ENCODE data around the gene CALY. TPM values are rescaled to one million over a fixed set of nuclear protein-coding genes. Genes with fewer than 3 reads are reported as not detected.

CALY gene
- total RNA-seq, 3 donors from 2014 or later (not counting 1 experiment from before 2014, with no cell fraction given) = not detected

DNA sequence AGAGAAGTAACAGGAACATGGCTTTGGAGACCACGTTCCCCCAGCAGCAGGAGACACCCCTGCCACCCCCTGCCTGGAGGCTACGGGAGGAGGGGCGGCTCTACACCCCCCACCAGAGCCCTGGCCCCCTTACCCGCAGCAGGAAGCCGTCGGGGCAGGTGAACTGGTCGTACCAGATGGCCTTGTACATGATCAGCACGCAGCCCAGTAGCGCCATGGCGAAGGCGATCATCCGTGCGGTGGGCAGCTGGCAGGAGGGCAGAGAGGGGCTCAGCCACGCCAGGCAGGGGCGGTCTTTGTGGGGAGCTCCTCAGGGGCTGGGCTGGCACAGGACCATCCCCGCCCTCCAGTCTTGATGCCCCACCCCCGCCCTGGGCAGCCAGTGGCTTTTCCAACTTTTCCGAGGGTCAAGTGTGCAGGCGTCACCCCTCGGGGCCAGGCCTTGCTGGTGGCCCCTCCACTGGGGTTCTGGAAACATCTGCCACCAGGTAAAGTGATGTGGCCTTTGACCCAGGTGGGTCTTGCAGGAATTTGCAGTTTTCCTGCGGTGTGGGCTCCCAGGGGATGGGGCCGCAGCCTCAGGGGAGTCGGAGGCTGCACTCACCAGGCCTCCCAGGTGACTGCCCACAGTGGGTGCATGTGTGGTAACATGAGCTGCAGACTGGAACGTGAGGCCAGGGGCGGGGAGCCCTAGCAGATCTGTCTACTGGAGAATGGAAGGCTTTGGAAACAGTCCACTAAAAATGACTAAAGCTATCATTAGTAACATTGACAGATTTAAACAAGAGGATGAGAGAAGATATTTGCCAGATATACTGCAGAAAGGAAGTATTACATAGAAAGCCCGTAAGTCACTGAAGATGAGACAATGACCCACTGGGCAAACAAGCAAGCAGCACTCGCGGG is 9.7 kb downstream of the CALY start:
- Mint-ChIP-seq H3K9me3 (no peaks in the 10 kb centered on the region), H3K27ac (no peak overlapping the region), H3K4me3 (no peak overlapping the region), H3K36me3 (no peaks in the 10 kb centered on the region), H3K27me3 (ENCODE audit: low read depth in 2 of 2) (peaks cover 34 to 48% of the 10 kb centered on the region in 2 donors), H3K4me1 (peaks cover 9 to 20% of the 10 kb centered on the region in 2 donors)
- TF ChIP-seq, protein P1, sequence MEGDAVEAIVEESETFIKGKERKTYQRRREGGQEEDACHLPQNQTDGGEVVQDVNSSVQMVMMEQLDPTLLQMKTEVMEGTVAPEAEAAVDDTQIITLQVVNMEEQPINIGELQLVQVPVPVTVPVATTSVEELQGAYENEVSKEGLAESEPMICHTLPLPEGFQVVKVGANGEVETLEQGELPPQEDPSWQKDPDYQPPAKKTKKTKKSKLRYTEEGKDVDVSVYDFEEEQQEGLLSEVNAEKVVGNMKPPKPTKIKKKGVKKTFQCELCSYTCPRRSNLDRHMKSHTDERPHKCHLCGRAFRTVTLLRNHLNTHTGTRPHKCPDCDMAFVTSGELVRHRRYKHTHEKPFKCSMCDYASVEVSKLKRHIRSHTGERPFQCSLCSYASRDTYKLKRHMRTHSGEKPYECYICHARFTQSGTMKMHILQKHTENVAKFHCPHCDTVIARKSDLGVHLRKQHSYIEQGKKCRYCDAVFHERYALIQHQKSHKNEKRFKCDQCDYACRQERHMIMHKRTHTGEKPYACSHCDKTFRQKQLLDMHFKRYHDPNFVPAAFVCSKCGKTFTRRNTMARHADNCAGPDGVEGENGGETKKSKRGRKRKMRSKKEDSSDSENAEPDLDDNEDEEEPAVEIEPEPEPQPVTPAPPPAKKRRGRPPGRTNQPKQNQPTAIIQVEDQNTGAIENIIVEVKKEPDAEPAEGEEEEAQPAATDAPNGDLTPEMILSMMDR (IDR thresholded peaks at IDR 0.05) = no peak
- DNase-seq (no peak), ATAC-seq (no peak)
- H3K4me1 ChIP-seq (ENCODE audit: control insufficient read depth, insufficient read depth, low read length) = peaks cover 22% of the 10 kb centered on the region
- H3K27ac ChIP-seq (ENCODE audit: low read length) = no peak overlapping the region
- H3K4me3 ChIP-seq (ENCODE audit: low read length) = no peak overlapping the region
- peaks cover 41% of the 10 kb centered on the region for H3K27me3 ChIP-seq (ENCODE audit: control insufficient read depth, insufficient read depth, low read length)
- no peaks in the 10 kb centered on the region for H3K36me3 ChIP-seq (ENCODE audit: control insufficient read depth, insufficient read depth, low read length)
- WGBS (ENCODE audit: insufficient coverage) = 41% methylated on average over 28 of the region's 28 CpGs
- no peaks in the 10 kb centered on the region for H3K9me3 ChIP-seq (ENCODE audit: control insufficient read depth, insufficient read depth, low read length)
- intact Hi-C loops (cut with micrococcal nuclease) = no loop called here

DNA sequence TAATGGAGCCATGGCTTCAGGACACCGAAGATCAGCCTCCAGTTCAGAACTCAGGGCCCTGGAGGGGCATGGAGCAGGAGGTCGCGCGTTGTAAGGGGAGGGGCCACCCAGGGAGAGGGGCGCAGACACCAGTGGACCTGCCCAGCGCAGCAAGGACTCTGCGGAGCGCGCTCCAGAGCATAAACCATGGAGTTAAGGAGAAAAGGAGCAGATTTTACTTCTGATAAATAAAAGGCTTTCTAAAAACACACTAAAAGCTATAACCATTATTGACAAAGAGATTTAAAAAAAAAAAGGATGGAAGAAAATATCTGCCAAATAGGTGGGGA is 10.5 kb downstream of the CALY start:
- Histone ChIP-seq H3K4me3 (ENCODE audit: low read length) (no peak overlapping the region), H3K36me3 (ENCODE audit: control insufficient read depth, insufficient read depth, low read length) (no peaks in the 10 kb centered on the region), H3K27ac (ENCODE audit: low read length) (no peak overlapping the region), H3K4me1 (ENCODE audit: control insufficient read depth, insufficient read depth, low read length) (peaks cover 22% of the 10 kb centered on the region), H3K27me3 (ENCODE audit: control insufficient read depth, insufficient read depth, low read length) (peaks cover 41% of the 10 kb centered on the region), H3K9me3 (ENCODE audit: control insufficient read depth, insufficient read depth, low read length) (no peaks in the 10 kb centered on the region)
- TF ChIP-seq, protein P1 (IDR thresholded peaks at IDR 0.05) = no peak
- intact Hi-C loops (cut with micrococcal nuclease) = no loop called here
- Mint-ChIP-seq H3K9me3 (no peaks in the 10 kb centered on the region), H3K4me3 (no peak overlapping the region), H3K27me3 (ENCODE audit: low read depth in 2 of 2) (peaks cover 30 to 39% of the 10 kb centered on the region in 2 donors), H3K36me3 (no peaks in the 10 kb centered on the region), H3K27ac (no peak overlapping the region), H3K4me1 (peaks cover 9 to 20% of the 10 kb centered on the region in 2 donors)
- ATAC-seq = no peak
- WGBS (ENCODE audit: insufficient coverage) = 27% methylated on average over 6 of the region's 9 CpGs
- no peak for DNase-seq

DNA sequence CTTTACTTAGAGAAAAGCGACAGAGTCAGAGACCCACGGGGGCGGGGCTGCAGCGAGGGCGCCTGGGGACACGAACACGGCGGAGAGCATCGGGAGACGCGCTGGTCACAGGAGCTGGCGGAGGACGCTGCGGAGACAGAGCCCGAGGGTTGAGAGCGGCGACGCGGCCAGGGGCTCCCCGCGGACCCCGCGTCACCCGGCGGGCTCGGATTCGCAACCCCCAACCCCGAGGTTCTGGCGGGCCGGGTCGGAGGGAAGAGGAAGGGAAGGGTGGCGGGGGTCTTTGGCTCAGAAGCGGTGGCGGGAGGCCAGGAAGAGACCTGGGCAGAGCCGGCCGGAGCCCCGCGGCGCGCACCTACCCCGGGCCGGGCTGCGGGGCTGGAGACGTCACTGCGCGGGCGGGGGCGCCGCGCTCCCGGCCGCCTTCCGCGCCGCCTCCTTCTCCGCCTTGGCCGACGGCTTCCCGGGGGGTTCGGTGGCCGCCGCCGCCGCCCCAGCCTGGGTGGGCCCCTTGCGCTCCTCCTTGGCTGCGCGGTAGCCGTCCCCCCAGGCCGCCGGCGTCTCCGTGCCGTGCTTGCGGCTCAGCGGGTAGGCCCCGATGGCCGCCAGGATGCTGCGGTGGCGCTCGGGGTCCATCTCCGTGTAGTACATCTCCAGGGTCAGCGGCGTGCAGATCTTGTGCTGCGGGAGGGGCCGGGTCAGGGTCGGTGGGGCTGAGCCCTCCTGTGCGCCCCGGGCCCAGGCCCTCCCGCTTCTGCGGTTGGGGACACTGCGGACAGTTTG is 11.1 kb downstream of the CALY start:
- H3K4me1 ChIP-seq (ENCODE audit: control insufficient read depth, insufficient read depth, low read length) = peaks cover 22% of the 10 kb centered on the region
- peak in 2 of 3 donors; percentile 23 to 26 for ATAC-seq
- TF ChIP-seq, protein P1 (IDR thresholded peaks at IDR 0.05) = no peak
- peak in 1 of 2 donors; percentile 54 for DNase-seq
- H3K27me3 ChIP-seq (ENCODE audit: control insufficient read depth, insufficient read depth, low read length) = peaks cover 41% of the 10 kb centered on the region
- Mint-ChIP-seq H3K27ac (peak overlapping the region in 1 of 2 donors; percentile 61), H3K4me1 (peaks cover 9 to 20% of the 10 kb centered on the region in 2 donors), H3K9me3 (no peaks in the 10 kb centered on the region), H3K27me3 (ENCODE audit: low read depth in 2 of 2) (peaks cover 30 to 35% of the 10 kb centered on the region in 2 donors), H3K4me3 (peak overlapping the region; percentile 85), H3K36me3 (no peaks in the 10 kb centered on the region)
- H3K4me3 ChIP-seq (ENCODE audit: low read length) = no peak overlapping the region
- no peak overlapping the region for H3K27ac ChIP-seq (ENCODE audit: low read length)
- H3K36me3 ChIP-seq (ENCODE audit: control insufficient read depth, insufficient read depth, low read length) = no peaks in the 10 kb centered on the region
- intact Hi-C loops (cut with micrococcal nuclease) = no loop called here
- peaks cover 3% of the 10 kb centered on the region for H3K9me3 ChIP-seq (ENCODE audit: control insufficient read depth, insufficient read depth, low read length)
- WGBS (ENCODE audit: insufficient coverage) = 3% methylated on average over 91 of the region's 91 CpGs
